Astrocyte of the cerebellum (primary cell): ENCODE measurements around the gene ZNHIT6.
"Not testable (repeated sequence)": the region's sequence is repeated elsewhere in the genome, so short reads cannot be mapped to it uniquely, and the experiment has no call there.

Experiments used
- DNase-seq: peaks from one replicate; pipeline ENCODE4 v3.0.0-alpha.2; 2011; ENCODE audit warnings: low read depth
- H3K4me3 ChIP-seq: 2 replicates; pipeline ENCODE4 v1.5.1; 2011; ENCODE audit warnings: mild to moderate bottlenecking, low read depth, low read length, moderate library complexity
- in situ Hi-C: cut with HindIII; loops from 2 replicates; pipeline ENCODE4 v1.10.0; 2017; ENCODE audit warnings: low sequenced_read_pairs
- TF ChIP-seq, protein P1 (sequence below): IDR thresholded peaks from 2 replicates; pipeline ENCODE4 v1.5.1; 2012; ENCODE audit warnings: low read length, low read depth, moderate library complexity, mild to moderate bottlenecking; ENCODE audit errors: missing control alignments

Gene ZNHIT6

DNA sequence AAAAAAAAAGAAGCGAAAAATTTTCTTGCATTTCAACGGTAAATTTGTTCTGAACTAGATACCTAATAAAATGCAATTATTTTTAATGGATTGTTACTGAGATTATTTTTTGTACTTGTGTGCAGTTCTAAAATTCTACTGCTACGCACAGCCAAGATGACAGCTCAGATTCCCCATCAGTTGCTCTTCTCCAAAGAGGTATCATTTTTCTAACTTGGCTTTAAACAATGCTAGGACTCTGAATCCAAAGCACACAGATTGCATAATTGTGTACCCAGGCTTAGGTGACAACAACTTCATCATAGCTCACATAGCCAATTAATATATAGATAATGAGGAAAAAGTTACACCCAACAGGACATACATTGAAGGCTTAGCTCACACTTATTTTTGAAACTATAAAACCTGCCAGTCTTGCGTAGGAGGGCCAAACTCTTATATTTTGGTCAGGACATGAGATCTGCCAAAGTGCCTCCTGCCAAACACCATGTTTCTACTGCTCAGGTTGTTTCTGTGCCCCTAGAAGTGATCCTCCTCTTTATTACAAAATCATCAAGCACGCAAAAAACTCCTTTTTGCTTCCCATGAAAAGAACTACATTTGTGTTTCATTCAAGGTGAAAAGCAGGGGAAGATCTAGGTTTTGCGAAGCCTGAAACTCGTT lies 10.6 kb upstream of the ZNHIT6 start:
- no peak overlapping the region for H3K4me3 ChIP-seq
- TF ChIP-seq, protein P1, sequence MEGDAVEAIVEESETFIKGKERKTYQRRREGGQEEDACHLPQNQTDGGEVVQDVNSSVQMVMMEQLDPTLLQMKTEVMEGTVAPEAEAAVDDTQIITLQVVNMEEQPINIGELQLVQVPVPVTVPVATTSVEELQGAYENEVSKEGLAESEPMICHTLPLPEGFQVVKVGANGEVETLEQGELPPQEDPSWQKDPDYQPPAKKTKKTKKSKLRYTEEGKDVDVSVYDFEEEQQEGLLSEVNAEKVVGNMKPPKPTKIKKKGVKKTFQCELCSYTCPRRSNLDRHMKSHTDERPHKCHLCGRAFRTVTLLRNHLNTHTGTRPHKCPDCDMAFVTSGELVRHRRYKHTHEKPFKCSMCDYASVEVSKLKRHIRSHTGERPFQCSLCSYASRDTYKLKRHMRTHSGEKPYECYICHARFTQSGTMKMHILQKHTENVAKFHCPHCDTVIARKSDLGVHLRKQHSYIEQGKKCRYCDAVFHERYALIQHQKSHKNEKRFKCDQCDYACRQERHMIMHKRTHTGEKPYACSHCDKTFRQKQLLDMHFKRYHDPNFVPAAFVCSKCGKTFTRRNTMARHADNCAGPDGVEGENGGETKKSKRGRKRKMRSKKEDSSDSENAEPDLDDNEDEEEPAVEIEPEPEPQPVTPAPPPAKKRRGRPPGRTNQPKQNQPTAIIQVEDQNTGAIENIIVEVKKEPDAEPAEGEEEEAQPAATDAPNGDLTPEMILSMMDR, result no peak
- DNase-seq, result no peak
- in situ Hi-C loops, result loop anchor here (5.0 kb wide), 1 partner anchor 63 kb away; no protein-coding TSS in a partner anchor

DNA sequence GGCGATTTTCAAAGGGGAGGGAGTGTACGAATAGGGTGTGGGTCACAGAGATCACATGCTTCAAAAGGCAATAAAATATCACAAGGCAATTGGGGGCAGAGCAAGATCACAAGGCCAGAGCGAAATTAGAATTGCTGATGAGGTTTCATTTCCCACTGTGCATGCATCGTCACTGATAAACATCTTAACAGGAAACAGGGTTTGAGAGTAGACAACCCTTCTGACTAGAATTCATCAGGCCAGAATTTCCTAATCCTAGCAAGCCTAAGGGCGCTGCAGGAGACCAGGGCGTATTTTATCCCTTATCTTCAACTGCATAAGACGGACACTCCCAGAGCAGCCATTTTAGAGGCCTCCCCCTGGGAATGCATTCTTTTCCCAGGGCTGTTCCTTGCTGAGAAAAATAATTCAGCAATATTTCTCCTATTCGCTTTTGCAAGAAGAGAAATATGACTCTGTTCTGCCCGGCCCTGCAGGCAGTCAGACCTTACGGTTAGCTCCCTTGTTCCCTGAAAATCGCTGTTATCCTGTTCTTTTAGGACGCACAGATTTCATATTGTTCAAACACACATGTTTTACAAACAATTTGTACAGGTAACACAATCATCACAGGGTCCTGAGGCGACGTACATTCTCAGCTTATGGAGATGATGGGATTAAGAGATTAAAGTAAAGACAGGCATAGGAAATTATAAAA lies 6.3 kb upstream of the ZNHIT6 start:
- in situ Hi-C loops, result loop anchor here (5.0 kb wide), 1 partner anchor 68 kb away; no protein-coding TSS in a partner anchor
- not testable (repeated sequence) for H3K4me3 ChIP-seq, DNase-seq

DNA sequence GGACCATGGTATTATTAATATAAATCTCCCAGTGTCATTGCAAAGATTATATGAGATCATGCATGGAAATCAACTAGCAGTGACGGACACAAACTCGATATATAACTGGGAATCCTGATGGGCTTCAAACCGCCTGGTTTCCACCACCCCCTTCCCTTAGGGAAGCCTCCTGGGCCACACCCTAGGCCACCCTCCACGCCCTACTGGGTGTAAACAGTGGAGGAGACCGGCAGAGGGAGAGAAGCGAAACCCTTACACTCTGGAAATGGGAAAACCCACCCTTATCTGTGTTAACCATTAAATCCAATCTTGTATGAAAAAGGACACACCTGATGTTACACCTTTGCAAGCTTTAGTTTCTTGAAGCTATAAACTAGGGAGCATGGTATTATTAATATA lies 595 bp upstream of the ZNHIT6 start:
- TF ChIP-seq, protein P1, result no peak
- DNase-seq, result no peak
- peak overlapping the region; percentile 87 for H3K4me3 ChIP-seq
- in situ Hi-C loops, result loop anchor here (10.0 kb wide), 1 partner anchor 394 kb away; no protein-coding TSS in a partner anchor

DNA sequence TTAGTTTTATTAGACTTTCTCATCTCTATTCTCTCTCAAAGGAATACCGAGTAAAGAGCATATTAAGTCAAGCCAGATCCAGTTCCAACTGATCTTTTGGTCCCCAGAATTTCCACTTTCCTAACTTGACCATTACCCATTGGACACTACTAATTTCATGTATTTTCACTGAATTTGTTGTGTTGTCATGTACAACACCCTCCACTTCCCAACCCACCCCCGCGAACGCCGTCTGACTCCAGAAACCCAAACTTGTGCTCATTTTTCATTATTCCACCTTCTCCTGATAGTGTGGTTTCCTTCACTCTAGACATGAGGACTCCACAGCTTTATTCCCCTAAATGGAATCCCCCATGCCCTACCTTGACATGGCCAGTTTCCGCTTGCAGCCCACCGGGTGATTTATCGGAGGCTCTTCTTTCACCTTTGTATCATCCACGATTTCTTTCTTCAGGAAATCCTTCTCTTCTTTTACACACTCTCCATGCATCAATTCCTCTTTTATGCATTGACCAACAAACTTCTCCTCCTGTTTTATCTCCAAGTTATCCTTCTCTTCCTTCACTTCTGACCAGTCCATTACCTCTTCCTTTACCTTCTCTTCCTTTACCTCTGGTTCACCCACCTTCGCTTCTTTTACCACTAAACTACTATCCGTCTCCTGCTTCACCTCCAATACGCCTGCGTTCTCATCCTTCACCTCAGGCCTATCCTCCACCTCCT lies 805 bp downstream of the ZNHIT6 start:
- in situ Hi-C loops, result loop anchor here (10.0 kb wide), 1 partner anchor 393 kb away; no protein-coding TSS in a partner anchor
- H3K4me3 ChIP-seq, result peak overlapping the region; percentile 87
- no peak for DNase-seq
- TF ChIP-seq, protein P1, result no peak

DNA sequence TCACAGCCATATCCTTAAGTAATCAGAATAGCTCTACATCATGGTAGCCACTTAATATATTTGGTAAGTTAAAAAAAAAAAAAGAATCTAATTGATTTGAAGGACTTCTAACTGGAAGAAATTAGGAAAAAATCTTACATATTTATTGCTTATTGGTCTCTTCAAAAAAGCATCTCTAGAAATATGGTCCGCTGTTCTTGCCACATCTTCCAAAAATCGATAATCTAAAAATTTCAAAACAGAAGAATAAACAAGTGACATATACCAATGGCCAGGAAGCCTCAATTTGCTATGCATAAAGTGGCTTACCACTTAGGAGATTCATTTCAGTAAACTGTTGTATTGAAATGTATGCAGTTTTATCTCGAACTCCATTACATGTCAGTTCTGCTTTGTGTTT lies 2.3 kb downstream of the ZNHIT6 start:
- TF ChIP-seq, protein P1, result no peak
- in situ Hi-C loops, result loop anchor here (10.0 kb wide), 1 partner anchor 391 kb away; no protein-coding TSS in a partner anchor
- H3K4me3 ChIP-seq, result no peak overlapping the region
- no peak for DNase-seq

DNA sequence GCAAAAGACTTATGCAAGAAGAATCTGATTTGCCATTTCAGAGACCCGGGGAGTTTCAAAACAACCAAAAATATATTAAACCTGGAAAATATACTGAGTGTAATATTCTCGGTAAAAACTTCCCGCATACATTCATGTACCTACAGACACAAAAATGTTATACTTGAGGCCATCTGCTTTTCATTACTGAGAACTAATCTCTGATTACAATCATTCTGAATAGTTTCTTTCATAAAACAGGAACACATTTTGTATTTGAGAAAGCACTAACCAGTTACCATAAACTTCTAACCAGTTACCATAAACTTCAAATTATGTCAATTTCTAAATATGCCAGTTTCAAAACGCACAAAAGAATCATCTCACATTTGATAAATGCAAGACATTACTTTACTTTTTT lies 7.8 kb downstream of the ZNHIT6 start:
- DNase-seq, result no peak
- in situ Hi-C loops, result loop anchor here (10.0 kb wide), 1 partner anchor 386 kb away; no protein-coding TSS in a partner anchor

More for the DNA sequence above, 7.8 kb downstream of the ZNHIT6 start:
- TF ChIP-seq, protein P1, result no peak
- H3K4me3 ChIP-seq, result no peak overlapping the region
